AG04450 (cell line): ENCODE measurements around the gene ERCC5. TPM values are rescaled to one million over a fixed set of nuclear protein-coding genes. Genes with fewer than 3 reads are reported as not detected.

Source experiments
- CTCF ChIA-PET: fragments of 300-600, 350-600 bp; formaldehyde crosslinking; extraction: SDS; loops from one replicate; lab custom pipeline; 2022; ENCODE audit warnings: antibody characterized with exemption, inconsistent platforms; lab: Charles Lee
- POLR2A ChIA-PET: fragments of 350-600 bp; formaldehyde crosslinking; extraction: SDS; loops from one replicate; lab custom pipeline; 2021; ENCODE audit warnings: antibody characterized with exemption, inconsistent platforms; lab: Yijun Ruan, JAX
- DNase-seq: peaks from one replicate; pipeline ENCODE4 v3.0.0-alpha.2; 2011; ENCODE audit warnings: low read depth, low spot score
- H3K27ac ChIP-seq: one replicate; pipeline ENCODE4 v1.5.1; 2012; ENCODE audit warnings: low read depth, low read length, control low read depth
- H3K27me3 ChIP-seq: one replicate; pipeline ENCODE4 v1.6.0; 2012; ENCODE audit warnings: low read length; ENCODE audit not compliant: control insufficient read depth, insufficient read depth
- H3K4me3 ChIP-seq: 2 replicates; pipeline ENCODE4 v1.5.1; 2011; ENCODE audit warnings: mild to moderate bottlenecking, low read depth, low read length, control low read depth
- H3K9me3 ChIP-seq: 2 replicates; pipeline ENCODE4 v1.5.1; 2012; ENCODE audit warnings: low read length; ENCODE audit not compliant: control insufficient read depth, insufficient read depth
- polyA plus RNA-seq: library from polyadenylated mRNA; depleted of rRNA; stranded (reverse); fragments of >200 nt; gene quantifications from 2 replicates; pipeline ENCODE4 v1.2.3, GENCODE V29; 2011
- TF ChIP-seq, protein P1 (sequence below): IDR thresholded peaks from 2 replicates; pipeline ENCODE4 v1.5.1; 2011; ENCODE audit warnings: low read depth, low read length, control low read depth, inconsistent platforms

The ERCC5 gene
- polyA plus RNA-seq, 1 experiment, result 47.6 TPM

DNA sequence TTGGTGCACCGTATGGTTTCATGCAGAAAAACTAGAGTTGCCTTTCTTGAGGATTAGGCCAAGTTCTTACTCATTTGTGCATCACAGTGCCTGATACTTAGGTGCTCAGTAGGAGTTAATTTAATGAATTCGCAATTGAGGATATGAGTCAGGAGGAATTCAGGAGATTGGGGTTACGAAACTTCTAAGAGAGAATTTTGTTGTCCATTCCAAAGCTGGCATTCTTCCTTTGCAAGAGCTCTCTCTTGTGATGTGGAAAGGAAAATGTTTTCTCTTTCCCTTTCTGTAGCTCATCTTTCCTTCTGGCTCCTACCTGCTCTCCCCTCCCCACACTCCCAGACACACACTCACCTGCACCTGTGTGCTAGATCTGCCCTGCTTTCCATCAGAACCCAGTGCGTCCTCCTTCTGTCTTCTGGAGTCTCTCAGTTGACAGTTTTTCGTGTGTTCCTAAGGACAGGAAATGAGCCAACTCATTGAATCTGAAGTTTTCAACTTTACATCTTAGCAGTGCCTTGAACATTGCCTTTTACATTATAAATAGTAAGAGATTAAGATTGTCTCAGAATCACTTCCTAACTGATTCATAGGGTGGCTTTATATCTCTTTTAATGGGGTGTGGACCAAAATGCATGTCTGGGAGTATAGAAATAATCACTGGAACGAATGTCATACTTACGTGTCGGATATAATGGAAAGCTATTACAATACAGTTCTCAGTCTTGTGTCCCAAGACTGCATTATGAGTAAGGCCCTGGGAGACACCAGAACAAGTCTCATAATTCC lies 19.7 kb upstream of the ERCC5 start:
- TF ChIP-seq, protein P1, sequence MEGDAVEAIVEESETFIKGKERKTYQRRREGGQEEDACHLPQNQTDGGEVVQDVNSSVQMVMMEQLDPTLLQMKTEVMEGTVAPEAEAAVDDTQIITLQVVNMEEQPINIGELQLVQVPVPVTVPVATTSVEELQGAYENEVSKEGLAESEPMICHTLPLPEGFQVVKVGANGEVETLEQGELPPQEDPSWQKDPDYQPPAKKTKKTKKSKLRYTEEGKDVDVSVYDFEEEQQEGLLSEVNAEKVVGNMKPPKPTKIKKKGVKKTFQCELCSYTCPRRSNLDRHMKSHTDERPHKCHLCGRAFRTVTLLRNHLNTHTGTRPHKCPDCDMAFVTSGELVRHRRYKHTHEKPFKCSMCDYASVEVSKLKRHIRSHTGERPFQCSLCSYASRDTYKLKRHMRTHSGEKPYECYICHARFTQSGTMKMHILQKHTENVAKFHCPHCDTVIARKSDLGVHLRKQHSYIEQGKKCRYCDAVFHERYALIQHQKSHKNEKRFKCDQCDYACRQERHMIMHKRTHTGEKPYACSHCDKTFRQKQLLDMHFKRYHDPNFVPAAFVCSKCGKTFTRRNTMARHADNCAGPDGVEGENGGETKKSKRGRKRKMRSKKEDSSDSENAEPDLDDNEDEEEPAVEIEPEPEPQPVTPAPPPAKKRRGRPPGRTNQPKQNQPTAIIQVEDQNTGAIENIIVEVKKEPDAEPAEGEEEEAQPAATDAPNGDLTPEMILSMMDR, result no peak
- POLR2A ChIA-PET, result interaction anchor here (0.7 to 1.0 kb wide), 4 partner anchors 19 to 52 kb away, joined by 3 to 5 read pairs (median 4); partner anchors contain the start of genes ERCC5 and TEX30
- H3K9me3 ChIP-seq, result no peaks in the 10 kb centered on the region
- peak; percentile 71 for DNase-seq
- H3K27me3 ChIP-seq, result no peaks in the 10 kb centered on the region
- CTCF ChIA-PET, result interaction anchor here (2.4 kb wide), 1 partner anchor 26 kb away, joined by 14 read pairs; no protein-coding TSS in a partner anchor
- peak overlapping the region; percentile 52 for H3K4me3 ChIP-seq
- peak overlapping the region; percentile 93 for H3K27ac ChIP-seq

DNA sequence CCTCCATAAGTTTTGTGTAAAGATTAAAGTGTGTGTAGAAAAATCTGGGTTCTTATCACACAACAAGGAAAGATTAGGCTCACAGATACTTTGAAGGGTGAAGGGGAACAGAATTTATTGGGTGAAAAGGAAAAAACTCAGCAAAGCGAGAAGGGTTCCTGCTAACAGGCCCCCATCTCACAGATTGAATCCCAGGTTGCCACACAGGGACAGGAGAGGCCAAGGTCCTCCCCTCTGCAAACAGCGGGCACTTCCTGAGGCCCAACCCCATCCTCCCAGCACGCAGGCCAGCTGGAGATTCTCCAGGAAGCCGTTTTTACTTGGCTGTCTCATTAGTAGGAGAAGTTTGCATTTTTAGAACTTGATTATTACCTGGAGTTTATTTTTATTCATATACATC lies 15.2 kb upstream of the ERCC5 start:
- ChIA-PET POLR2A (no interaction called here), CTCF (interaction anchor here (1.1 to 1.2 kb wide), 3 partner anchors 12 to 39 kb away, joined by 3 read pairs; no protein-coding TSS in a partner anchor)
- no peaks in the 10 kb centered on the region for H3K27me3 ChIP-seq
- TF ChIP-seq, protein P1, result no peak
- DNase-seq, result no peak
- H3K9me3 ChIP-seq, result no peaks in the 10 kb centered on the region
- no peak overlapping the region for H3K27ac ChIP-seq
- H3K4me3 ChIP-seq, result no peak overlapping the region

DNA sequence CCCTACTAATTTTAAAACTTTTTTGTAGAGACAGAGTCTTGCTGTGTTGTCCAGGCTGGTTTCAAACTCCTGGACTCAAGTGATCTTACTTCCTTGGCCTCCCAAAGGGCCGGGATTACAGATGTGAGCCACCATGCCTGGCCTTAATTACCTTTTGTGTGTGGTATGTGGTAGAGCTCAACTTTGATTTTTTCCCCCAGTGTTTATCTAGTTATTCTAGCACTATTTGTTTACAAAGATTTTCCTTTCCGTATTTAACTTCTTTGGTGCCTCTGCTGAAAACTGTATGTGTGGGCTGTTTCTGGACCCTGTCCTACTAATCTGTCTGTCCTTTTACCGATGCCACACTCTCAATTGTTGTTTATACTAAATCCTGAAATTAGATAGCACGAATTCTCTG lies 9.4 kb upstream of the ERCC5 start:
- ChIA-PET CTCF (interaction anchor here (1.4 kb wide), 1 partner anchor 245 kb away, joined by 4 read pairs; no protein-coding TSS in a partner anchor), POLR2A (no interaction called here)
- Histone ChIP-seq H3K27me3 (no peaks in the 10 kb centered on the region), H3K9me3 (no peaks in the 10 kb centered on the region), H3K27ac (no peak overlapping the region), H3K4me3 (no peak overlapping the region)
- DNase-seq, result no peak
- TF ChIP-seq, protein P1, result no peak

- no peaks in the 10 kb centered on the region for H3K9me3 ChIP-seq
- TF ChIP-seq, protein P1, result no peak
- ChIA-PET CTCF (interaction anchor here (1.3 kb wide), 1 partner anchor 32 kb away, joined by 3 read pairs; no protein-coding TSS in a partner anchor), POLR2A (no interaction called here)
- no peak for DNase-seq
- H3K27ac ChIP-seq, result no peak overlapping the region
- no peaks in the 10 kb centered on the region for H3K27me3 ChIP-seq
- H3K4me3 ChIP-seq, result no peak overlapping the region
These were observed 7.6 kb upstream of the ERCC5 start for GRCh38 chr13:102838273-102838672.

DNA sequence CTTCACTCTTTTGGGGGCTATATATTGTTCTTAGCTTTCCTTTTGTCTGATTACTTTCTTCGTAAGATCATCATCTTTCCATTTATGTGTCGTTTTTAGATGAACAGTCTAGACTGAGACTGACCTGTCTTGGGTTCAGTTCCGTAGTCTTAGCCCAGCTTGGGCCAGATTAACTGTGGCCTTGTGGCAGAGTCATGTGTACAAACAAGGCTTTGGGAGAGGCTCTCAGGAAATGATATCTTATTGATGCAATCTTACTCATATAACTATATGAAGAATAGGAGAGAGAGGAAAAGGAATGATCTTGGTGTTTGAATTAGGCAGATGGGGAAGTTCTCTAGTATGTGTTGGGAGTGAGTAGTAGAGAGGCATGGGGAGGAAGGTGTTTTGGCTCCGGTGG lies 6.8 kb upstream of the ERCC5 start:
- TF ChIP-seq, protein P1, result no peak
- H3K27ac ChIP-seq, result no peak overlapping the region
- H3K4me3 ChIP-seq, result no peak overlapping the region
- ChIA-PET CTCF (interaction anchor here (1.6 kb wide), 1 partner anchor 32 kb away, joined by 5 read pairs; no protein-coding TSS in a partner anchor), POLR2A (no interaction called here)
- no peak for DNase-seq
- H3K9me3 ChIP-seq, result no peaks in the 10 kb centered on the region
- no peaks in the 10 kb centered on the region for H3K27me3 ChIP-seq
